Measurements from ENCODE around the gene FUZ. TPM values are rescaled to one million over a fixed set of nuclear protein-coding genes. Genes with fewer than 3 reads are reported as not detected.

The FUZ gene
- total RNA-seq, 1 experiment from 2014 or later, result 19.0 TPM

DNA sequence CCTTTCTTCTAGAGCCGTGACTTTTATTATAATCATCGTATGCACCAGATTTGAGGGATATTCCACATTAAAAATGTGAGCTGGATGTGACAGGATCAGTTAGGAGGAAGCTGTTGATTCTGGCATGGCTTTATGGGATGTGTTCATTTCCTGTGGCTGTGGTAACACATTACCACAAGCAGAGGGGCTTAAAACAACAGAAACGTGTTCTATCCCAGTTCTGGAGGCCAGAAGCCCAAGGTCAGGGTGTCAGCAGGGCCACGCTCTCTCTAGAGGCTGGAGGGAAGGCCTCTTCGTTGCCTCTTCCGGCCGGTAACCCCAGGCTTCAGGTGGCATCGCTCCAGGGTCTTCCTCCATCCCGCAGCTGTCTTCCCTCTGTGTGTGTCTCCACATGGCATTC is 19.5 kb upstream of the FUZ start:
- H3K9me3 Mint-ChIP-seq (ENCODE audit: unreplicated experiment), result no peaks in the 10 kb centered on the region
- no peak overlapping the region for H3K27ac Mint-ChIP-seq (ENCODE audit: low read depth, unreplicated experiment)
- TF ChIP-seq, protein P1, sequence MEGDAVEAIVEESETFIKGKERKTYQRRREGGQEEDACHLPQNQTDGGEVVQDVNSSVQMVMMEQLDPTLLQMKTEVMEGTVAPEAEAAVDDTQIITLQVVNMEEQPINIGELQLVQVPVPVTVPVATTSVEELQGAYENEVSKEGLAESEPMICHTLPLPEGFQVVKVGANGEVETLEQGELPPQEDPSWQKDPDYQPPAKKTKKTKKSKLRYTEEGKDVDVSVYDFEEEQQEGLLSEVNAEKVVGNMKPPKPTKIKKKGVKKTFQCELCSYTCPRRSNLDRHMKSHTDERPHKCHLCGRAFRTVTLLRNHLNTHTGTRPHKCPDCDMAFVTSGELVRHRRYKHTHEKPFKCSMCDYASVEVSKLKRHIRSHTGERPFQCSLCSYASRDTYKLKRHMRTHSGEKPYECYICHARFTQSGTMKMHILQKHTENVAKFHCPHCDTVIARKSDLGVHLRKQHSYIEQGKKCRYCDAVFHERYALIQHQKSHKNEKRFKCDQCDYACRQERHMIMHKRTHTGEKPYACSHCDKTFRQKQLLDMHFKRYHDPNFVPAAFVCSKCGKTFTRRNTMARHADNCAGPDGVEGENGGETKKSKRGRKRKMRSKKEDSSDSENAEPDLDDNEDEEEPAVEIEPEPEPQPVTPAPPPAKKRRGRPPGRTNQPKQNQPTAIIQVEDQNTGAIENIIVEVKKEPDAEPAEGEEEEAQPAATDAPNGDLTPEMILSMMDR (IDR thresholded peaks at IDR 0.05; ENCODE audit: unreplicated experiment), result no peak
- POLR2A ChIA-PET, result no interaction called here
- H3K4me3 Mint-ChIP-seq (ENCODE audit: unreplicated experiment), result no peak overlapping the region
- CTCF ChIA-PET, result interaction anchor here (1.2 kb wide), 1 partner anchor 8 kb away, joined by 3 read pairs; no protein-coding TSS in a partner anchor
- H3K27me3 Mint-ChIP-seq (ENCODE audit: insufficient read depth, unreplicated experiment), result no peaks in the 10 kb centered on the region
- intact Hi-C loops (cut with micrococcal nuclease), result no loop called here
- DNase-seq (ENCODE audit: unreplicated experiment), result no peak
- no TSS peak for BruUV-seq (replicated peaks)
- H3K4me1 Mint-ChIP-seq (ENCODE audit: insufficient read depth, unreplicated experiment), result no peaks in the 10 kb centered on the region
- H3K36me3 Mint-ChIP-seq (ENCODE audit: insufficient read depth, unreplicated experiment), result peaks cover 56% of the 10 kb centered on the region

DNA sequence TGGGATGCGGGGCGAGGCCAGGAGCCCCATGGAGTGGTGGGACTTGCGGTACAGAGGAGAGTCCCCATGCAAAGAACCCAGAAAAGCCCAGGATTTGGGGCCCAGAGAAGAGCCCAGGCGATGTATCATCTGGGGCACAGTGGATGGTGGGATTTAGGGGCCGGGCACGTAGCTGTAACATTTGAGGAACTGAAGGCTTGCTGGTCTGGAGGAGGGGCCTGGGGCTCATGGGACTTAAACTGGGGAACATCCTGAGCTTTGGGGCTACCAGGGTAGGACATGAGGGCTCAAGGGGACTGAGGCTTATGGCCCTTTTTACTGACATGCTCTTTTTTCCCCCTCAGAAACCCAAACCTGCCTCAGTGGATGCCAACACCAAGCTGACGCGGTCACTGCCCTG is 18.5 kb upstream of the FUZ start:
- no peaks in the 10 kb centered on the region for H3K27me3 Mint-ChIP-seq (ENCODE audit: insufficient read depth, unreplicated experiment)
- H3K36me3 Mint-ChIP-seq (ENCODE audit: insufficient read depth, unreplicated experiment), result peaks cover 59% of the 10 kb centered on the region
- no peak overlapping the region for H3K27ac Mint-ChIP-seq (ENCODE audit: low read depth, unreplicated experiment)
- BruUV-seq (replicated peaks), result no TSS peak
- no peaks in the 10 kb centered on the region for H3K4me1 Mint-ChIP-seq (ENCODE audit: insufficient read depth, unreplicated experiment)
- H3K9me3 Mint-ChIP-seq (ENCODE audit: unreplicated experiment), result no peaks in the 10 kb centered on the region
- ChIA-PET CTCF (no interaction called here), POLR2A (no interaction called here)
- TF ChIP-seq, protein P1 (IDR thresholded peaks at IDR 0.05; ENCODE audit: unreplicated experiment), result no peak
- intact Hi-C loops (cut with micrococcal nuclease), result no loop called here
- H3K4me3 Mint-ChIP-seq (ENCODE audit: unreplicated experiment), result no peak overlapping the region
- DNase-seq (ENCODE audit: unreplicated experiment), result no peak

DNA sequence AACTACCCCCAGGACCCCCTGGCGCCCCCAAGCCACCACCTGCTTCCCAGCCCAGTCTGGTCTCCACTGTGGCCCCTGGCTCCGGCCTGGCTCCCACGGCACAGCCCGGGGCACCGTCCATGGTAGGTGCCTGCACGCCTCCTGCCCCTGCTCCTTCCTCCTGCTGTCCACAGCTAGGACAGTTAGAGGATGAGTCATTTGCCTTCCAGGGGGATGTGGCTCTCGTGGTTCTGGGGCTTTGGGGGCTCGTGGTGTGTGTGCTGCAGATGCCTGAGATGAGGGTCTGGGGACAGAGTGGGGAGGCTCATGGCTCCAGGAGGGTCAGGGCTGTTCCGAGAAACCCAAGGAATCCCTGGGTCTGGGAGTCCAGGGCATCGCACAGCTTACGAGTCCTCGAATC is 17.7 kb upstream of the FUZ start:
- no TSS peak for BruUV-seq (replicated peaks)
- Mint-ChIP-seq H3K36me3 (ENCODE audit: insufficient read depth, unreplicated experiment) (peaks cover 57% of the 10 kb centered on the region), H3K4me1 (ENCODE audit: insufficient read depth, unreplicated experiment) (no peaks in the 10 kb centered on the region), H3K9me3 (ENCODE audit: unreplicated experiment) (no peaks in the 10 kb centered on the region), H3K27me3 (ENCODE audit: insufficient read depth, unreplicated experiment) (no peaks in the 10 kb centered on the region), H3K27ac (ENCODE audit: low read depth, unreplicated experiment) (no peak overlapping the region), H3K4me3 (ENCODE audit: unreplicated experiment) (no peak overlapping the region)
- DNase-seq (ENCODE audit: unreplicated experiment), result no peak
- ChIA-PET CTCF (interaction anchor here (1.1 kb wide), 1 partner anchor 12 kb away, joined by 3 read pairs; no protein-coding TSS in a partner anchor), POLR2A (no interaction called here)
- TF ChIP-seq, protein P1 (IDR thresholded peaks at IDR 0.05; ENCODE audit: unreplicated experiment), result no peak
- intact Hi-C loops (cut with micrococcal nuclease), result no loop called here

DNA sequence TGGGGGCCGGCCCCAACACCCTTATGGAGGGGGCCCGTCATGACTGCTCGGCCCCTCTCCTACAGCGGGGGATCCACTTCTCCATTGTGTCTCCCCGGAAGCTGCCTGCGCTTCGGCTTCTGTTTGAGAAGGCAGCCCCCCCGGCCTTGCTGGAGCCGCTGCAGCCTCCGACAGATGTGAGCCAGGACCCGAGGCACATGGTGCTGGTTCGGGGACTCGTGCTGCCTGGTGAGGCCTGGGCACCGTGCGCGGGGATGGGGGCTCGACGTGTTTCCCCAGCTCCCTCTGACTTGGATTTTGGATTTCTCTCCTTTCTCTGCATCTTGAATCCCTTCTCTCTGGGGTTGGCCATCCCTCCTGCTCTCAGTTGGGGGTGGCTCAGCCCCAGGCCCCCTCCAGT is 16.6 kb upstream of the FUZ start:
- H3K4me1 Mint-ChIP-seq (ENCODE audit: insufficient read depth, unreplicated experiment), result no peaks in the 10 kb centered on the region
- H3K4me3 Mint-ChIP-seq (ENCODE audit: unreplicated experiment), result no peak overlapping the region
- no peaks in the 10 kb centered on the region for H3K9me3 Mint-ChIP-seq (ENCODE audit: unreplicated experiment)
- intact Hi-C loops (cut with micrococcal nuclease), result no loop called here
- H3K36me3 Mint-ChIP-seq (ENCODE audit: insufficient read depth, unreplicated experiment), result peaks cover 47% of the 10 kb centered on the region
- POLR2A ChIA-PET, result interaction anchor here (0.8 kb wide), 1 partner anchor 64 kb away, joined by 6 read pairs; no protein-coding TSS in a partner anchor
- no peak overlapping the region for H3K27ac Mint-ChIP-seq (ENCODE audit: low read depth, unreplicated experiment)
- TF ChIP-seq, protein P1 (IDR thresholded peaks at IDR 0.05; ENCODE audit: unreplicated experiment), result no peak
- H3K27me3 Mint-ChIP-seq (ENCODE audit: insufficient read depth, unreplicated experiment), result no peaks in the 10 kb centered on the region
- DNase-seq (ENCODE audit: unreplicated experiment), result no peak
- no TSS peak for BruUV-seq (replicated peaks)
- CTCF ChIA-PET, result interaction anchor here (0.5 to 1.1 kb wide), 2 partner anchors 11 to 32 kb away, joined by 3 read pairs; no protein-coding TSS in a partner anchor

Measured in MCF 10A (cell line).